ENCODE measurements around the gene SNAP25. TPM values are rescaled to one million over a fixed set of nuclear protein-coding genes. Genes with fewer than 3 reads are reported as not detected.

The SNAP25 gene
- total and polyA plus RNA-seq, 9 donors = 5.1 to 19.8 (median 11.3) TPM

GRCh38 chr20:10249048-10249770, 30.6 kb downstream of the SNAP25 start:
- Histone ChIP-seq H3K27me3 (no peaks in the 10 kb centered on the region), H3K9me3 (no peaks in the 10 kb centered on the region), H3K4me1 (ENCODE audit: insufficient read depth) (no peaks in the 10 kb centered on the region), H3K4me3 (no peak overlapping the region), H3K27ac (no peak overlapping the region), H3K36me3 (no peaks in the 10 kb centered on the region)
- intact Hi-C loops (cut with DNase I) = no loop called here
- no peak for TF ChIP-seq POLR2A (IDR thresholded peaks at IDR 0.05)
- no peak for TF ChIP-seq EP300 (IDR thresholded peaks at IDR 0.05)
- TF ChIP-seq CTCF (IDR thresholded peaks at IDR 0.05) = no peak
- 61 to 81% (median 78%) methylated on average over 6 of the region's 6 CpGs for WGBS, 3 donors
- no peak for DNase-seq

DNA sequence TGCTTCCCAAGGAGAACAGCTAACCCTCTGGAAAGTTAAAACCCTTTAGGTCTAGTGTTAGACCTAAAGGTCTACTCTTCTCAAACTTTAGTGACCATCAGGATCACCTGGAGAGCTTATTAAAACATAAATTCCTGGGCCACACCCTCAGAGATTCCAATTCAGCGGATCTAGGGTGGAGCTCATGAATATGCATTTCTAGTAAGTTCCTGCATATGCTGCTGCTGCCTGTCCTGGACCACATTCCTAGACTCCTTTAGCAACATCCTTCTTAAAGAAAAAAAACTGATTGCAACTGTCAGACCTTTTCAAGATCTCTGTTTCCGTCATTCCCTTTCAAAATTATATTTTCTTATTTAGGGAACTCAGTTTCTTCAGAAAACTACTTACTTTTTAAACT, 31.2 kb downstream of the SNAP25 start:
- Histone ChIP-seq H3K36me3 (no peaks in the 10 kb centered on the region), H3K27me3 (no peaks in the 10 kb centered on the region), H3K4me1 (ENCODE audit: insufficient read depth) (no peaks in the 10 kb centered on the region), H3K9me3 (no peaks in the 10 kb centered on the region), H3K27ac (no peak overlapping the region), H3K4me3 (no peak overlapping the region)
- intact Hi-C loops (cut with DNase I) = no loop called here
- WGBS, 3 donors = 88 to 92% (median 90%) methylated on average over 2 of the region's 2 CpGs
- no peak for TF ChIP-seq EP300 (IDR thresholded peaks at IDR 0.05)
- no peak for TF ChIP-seq POLR2A (IDR thresholded peaks at IDR 0.05)
- no peak for TF ChIP-seq CTCF (IDR thresholded peaks at IDR 0.05)
- DNase-seq = no peak

- no peaks in the 10 kb centered on the region for H3K9me3 ChIP-seq
- no peaks in the 10 kb centered on the region for H3K4me1 ChIP-seq (ENCODE audit: insufficient read depth)
- intact Hi-C loops (cut with DNase I) = no loop called here
- H3K36me3 ChIP-seq = no peaks in the 10 kb centered on the region
- WGBS, 3 donors = 92 to 94% (median 94%) methylated on average over 5 of the region's 5 CpGs
- DNase-seq = no peak
- no peak overlapping the region for H3K27ac ChIP-seq
- no peaks in the 10 kb centered on the region for H3K27me3 ChIP-seq
- H3K4me3 ChIP-seq = no peak overlapping the region
- no peak for TF ChIP-seq CTCF (IDR thresholded peaks at IDR 0.05)
- TF ChIP-seq POLR2A (IDR thresholded peaks at IDR 0.05) = no peak
- no peak for TF ChIP-seq EP300 (IDR thresholded peaks at IDR 0.05)
Measured at GRCh38 chr20:10250902-10251301, 32.3 kb downstream of the SNAP25 start.

DNA sequence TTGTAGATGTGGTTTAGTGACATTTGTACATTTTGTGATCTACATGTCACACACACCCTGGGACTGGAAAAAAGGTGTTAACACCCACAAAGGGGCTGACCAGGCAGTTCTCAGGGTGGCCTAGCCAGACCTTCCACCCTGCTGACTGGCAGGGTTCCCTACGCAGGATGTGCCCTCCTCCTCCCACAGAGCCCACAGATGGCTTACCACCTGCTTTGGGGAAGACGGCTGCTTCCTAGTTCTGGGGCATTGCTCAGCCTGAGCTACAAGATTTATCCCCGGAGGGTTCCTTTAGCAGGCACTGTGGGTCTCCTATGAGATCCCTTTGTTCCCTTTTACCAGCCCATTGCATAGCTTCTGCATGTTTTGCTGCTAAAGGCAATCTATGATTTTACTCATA, 35.1 kb downstream of the SNAP25 start:
- Histone ChIP-seq H3K9me3 (no peaks in the 10 kb centered on the region), H3K27me3 (no peaks in the 10 kb centered on the region), H3K27ac (no peak overlapping the region), H3K4me3 (no peak overlapping the region), H3K4me1 (ENCODE audit: insufficient read depth) (no peaks in the 10 kb centered on the region), H3K36me3 (no peaks in the 10 kb centered on the region)
- intact Hi-C loops (cut with DNase I) = no loop called here
- WGBS, 3 donors = 77 to 94% (median 87%) methylated on average over 3 of the region's 3 CpGs
- DNase-seq = no peak
- TF ChIP-seq CTCF (IDR thresholded peaks at IDR 0.05) = no peak
- no peak for TF ChIP-seq POLR2A (IDR thresholded peaks at IDR 0.05)
- no peak for TF ChIP-seq EP300 (IDR thresholded peaks at IDR 0.05)

Measured in ovary (tissue), 9 donors.